KMS-11 (cell line): ENCODE results near the gene SKAP1.
A peak's percentile ranks its signal among the peaks of the same experiment; 100 is the strongest.
"Not testable (repeated sequence)": the region's sequence is repeated elsewhere in the genome, so short reads cannot be mapped to it uniquely, and the experiment has no call there.

Experiments
- H2AFZ ChIP-seq: fragments of 200-600 bp; sonication (generic); 2 replicates; pipeline ENCODE4 v1.6.1; 2016; ENCODE audit warnings: antibody characterized with exemption, mixed run types, low read depth
- H3K27ac ChIP-seq: fragments of 200-600 bp; sonication (generic); 2 replicates; pipeline ENCODE4 v1.6.1; 2016; ENCODE audit warnings: mild to moderate bottlenecking, mixed run types
- H3K27me3 ChIP-seq: fragments of 200-600 bp; sonication (generic); 2 replicates; pipeline ENCODE4 v1.6.1; 2017; ENCODE audit warnings: mild to moderate bottlenecking, low read depth, mixed run types, moderate library complexity; ENCODE audit not compliant: insufficient read depth
- H3K36me3 ChIP-seq: fragments of 200-600 bp; sonication (generic); 2 replicates; pipeline ENCODE4 v1.6.1; 2017; ENCODE audit warnings: mild to moderate bottlenecking, mixed run types; ENCODE audit not compliant: insufficient read depth
- H3K4me1 ChIP-seq: fragments of 200-600 bp; sonication (generic); 2 replicates; pipeline ENCODE4 v1.6.1; 2016; ENCODE audit warnings: mild to moderate bottlenecking, low read depth, mixed run types; ENCODE audit not compliant: poor library complexity, severe bottlenecking
- H3K4me2 ChIP-seq: fragments of 200-600 bp; sonication (generic); 2 replicates; pipeline ENCODE4 v1.7.0; 2016; ENCODE audit warnings: mild to moderate bottlenecking, mixed run types
- H3K4me3 ChIP-seq: fragments of 200-600 bp; sonication (generic); IDR thresholded peaks from 2 replicates; pipeline ENCODE4 v1.6.1; 2017; ENCODE audit warnings: low read depth, low read length, mixed read lengths; ENCODE audit not compliant: insufficient read depth
- H3K79me2 ChIP-seq: fragments of 200-600 bp; sonication (generic); 2 replicates; pipeline ENCODE4 v1.6.1; 2016; ENCODE audit warnings: low read depth, mixed run types; ENCODE audit not compliant: insufficient read depth
- H3K9ac ChIP-seq: fragments of 200-600 bp; sonication (generic); 2 replicates; pipeline ENCODE4 v1.6.1; 2016; ENCODE audit warnings: mild to moderate bottlenecking, mixed run types
- H4K20me1 ChIP-seq: fragments of 200-600 bp; sonication (generic); 2 replicates; pipeline ENCODE4 v1.6.1; 2016; ENCODE audit warnings: mild to moderate bottlenecking, mixed run types; ENCODE audit not compliant: insufficient read depth
- CTCF ChIP-seq: fragments of 200-600 bp; sonication (generic); conservative IDR thresholded peaks from 2 replicates; pipeline ENCODE4 v1.6.1; 2017; ENCODE audit warnings: low read depth, mild to moderate bottlenecking, antibody characterized with exemption, low read length, moderate library complexity, mixed read lengths

Gene SKAP1

DNA sequence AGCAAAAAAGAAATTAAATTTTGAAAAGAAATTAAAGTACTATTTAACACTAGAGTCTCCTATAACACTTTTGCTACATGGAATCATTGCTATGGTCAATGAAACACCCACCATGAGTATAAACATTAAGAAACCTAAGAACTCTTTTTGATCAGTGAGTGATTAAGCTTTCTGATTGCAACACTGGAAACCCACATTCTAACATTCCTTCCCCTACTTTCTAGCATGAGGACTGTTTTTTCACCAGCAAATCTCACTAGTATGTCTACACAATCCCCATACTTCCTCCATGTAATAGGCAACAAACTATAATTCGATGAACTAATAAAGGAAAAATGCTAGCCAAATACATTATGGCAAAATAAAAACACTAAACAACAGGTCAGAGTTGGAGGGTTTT, 54.7 kb downstream of the SKAP1 start:
- no peak overlapping the region for H3K4me3 ChIP-seq
- H4K20me1 ChIP-seq: no peaks in the 10 kb centered on the region
- peaks cover 19% of the 10 kb centered on the region for H3K4me1 ChIP-seq
- no peak overlapping the region for H3K27ac ChIP-seq
- no peak for TF ChIP-seq CTCF
- no peaks in the 10 kb centered on the region for H3K27me3 ChIP-seq
- no peaks in the 10 kb centered on the region for H3K36me3 ChIP-seq
- H2AFZ ChIP-seq: no peak overlapping the region
- H3K9ac ChIP-seq: no peak overlapping the region
- H3K4me2 ChIP-seq: no peak overlapping the region
- no peaks in the 10 kb centered on the region for H3K79me2 ChIP-seq

GRCh38 chr17:48374650-48375230, 55.3 kb downstream of the SKAP1 start:
- Histone ChIP-seq H3K27me3 (no peaks in the 10 kb centered on the region), H2AFZ (no peak overlapping the region), H3K4me1 (peaks cover 19% of the 10 kb centered on the region), H3K4me2 (no peak overlapping the region), H3K27ac (no peak overlapping the region), H3K4me3 (no peak overlapping the region), H3K36me3 (no peaks in the 10 kb centered on the region), H4K20me1 (no peaks in the 10 kb centered on the region), H3K79me2 (no peaks in the 10 kb centered on the region), H3K9ac (no peak overlapping the region)
- TF ChIP-seq CTCF: peak; percentile 70

DNA sequence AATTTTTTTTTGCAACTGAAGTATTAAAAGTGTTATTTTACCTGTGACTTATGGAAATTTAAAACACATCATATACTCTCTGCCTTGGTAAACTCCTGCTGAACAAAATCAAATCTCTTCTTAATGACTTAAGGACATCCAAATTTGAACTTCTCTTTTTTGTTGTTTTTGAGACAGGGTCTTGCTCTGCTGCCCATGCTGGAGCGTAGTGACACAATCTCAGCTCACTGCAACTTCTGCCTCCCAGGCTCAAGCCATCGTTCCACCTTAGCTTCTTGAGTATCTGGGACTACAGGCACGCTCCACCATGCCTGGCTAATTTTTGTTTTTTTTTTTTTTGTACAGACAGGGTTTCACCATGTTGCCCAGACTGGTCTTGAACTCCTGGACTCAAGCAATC, 56.1 kb downstream of the SKAP1 start:
- Histone ChIP-seq H3K4me3 (no peak overlapping the region), H3K27ac (no peak overlapping the region), H3K79me2 (no peaks in the 10 kb centered on the region), H4K20me1 (no peaks in the 10 kb centered on the region), H3K4me1 (peaks cover 19% of the 10 kb centered on the region), H3K27me3 (no peaks in the 10 kb centered on the region), H3K4me2 (no peak overlapping the region), H3K9ac (no peak overlapping the region), H2AFZ (no peak overlapping the region), H3K36me3 (no peaks in the 10 kb centered on the region)
- TF ChIP-seq CTCF: no peak

DNA sequence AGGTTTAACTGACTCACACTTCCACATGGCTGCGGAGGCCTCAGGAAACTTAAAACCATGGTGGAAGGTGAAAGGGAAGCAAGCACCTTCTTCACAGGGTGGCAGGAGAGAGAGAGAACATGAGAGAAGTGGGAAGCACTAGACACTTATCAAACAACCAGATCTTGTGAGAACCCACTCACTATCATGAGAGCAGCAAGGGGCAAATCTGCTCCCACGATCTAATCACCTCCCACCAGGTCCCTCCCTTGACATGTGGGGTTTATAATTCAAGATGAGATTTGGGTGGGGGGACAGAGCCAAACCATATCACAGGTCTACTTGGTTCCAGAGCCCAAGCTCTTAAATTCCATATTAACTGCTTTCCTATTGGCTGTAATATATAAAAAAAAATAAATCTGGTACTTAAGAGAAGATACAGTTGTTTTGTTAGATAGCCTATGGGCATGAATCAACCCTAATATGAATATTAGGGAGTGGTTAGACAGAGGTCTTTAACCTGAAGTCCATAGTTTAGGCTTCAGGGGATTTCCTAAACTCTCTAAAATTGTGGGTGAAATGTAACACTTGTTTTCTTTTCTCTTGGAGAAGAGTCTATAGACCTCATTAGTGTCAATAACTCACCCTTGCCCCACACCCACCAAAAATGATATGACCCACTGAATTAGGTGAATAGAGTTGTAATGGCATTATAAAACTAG, 56.7 kb downstream of the SKAP1 start:
- Histone ChIP-seq H3K4me1 (peaks cover 19% of the 10 kb centered on the region), H3K4me2 (no peak overlapping the region), H2AFZ (no peak overlapping the region), H4K20me1 (no peaks in the 10 kb centered on the region), H3K27ac (no peak overlapping the region), H3K79me2 (no peaks in the 10 kb centered on the region), H3K36me3 (no peaks in the 10 kb centered on the region), H3K27me3 (no peaks in the 10 kb centered on the region), H3K4me3 (no peak overlapping the region), H3K9ac (no peak overlapping the region)
- no peak for TF ChIP-seq CTCF

GRCh38 chr17:48368967-48369366, 61.0 kb downstream of the SKAP1 start:
- not testable (repeated sequence) for H3K9ac ChIP-seq

More at GRCh38 chr17:48368967-48369366, 61.0 kb downstream of the SKAP1 start:
- H3K4me2 ChIP-seq, H3K79me2 ChIP-seq, H3K27me3 ChIP-seq, H2AFZ ChIP-seq, H3K36me3 ChIP-seq, H3K4me3 ChIP-seq, H4K20me1 ChIP-seq, H3K27ac ChIP-seq: not testable (repeated sequence)
- peaks cover 12% of the 10 kb centered on the region for H3K4me1 ChIP-seq
